ENCODE measurements around the gene JAK3. TPM values are rescaled to one million over a fixed set of nuclear protein-coding genes. Genes with fewer than 3 reads are reported as not detected.

The JAK3 gene
- total and polyA plus RNA-seq, 8 donors = 0.89 to 50.2 (median 2.9) TPM

GRCh38 chr19:17840019-17840418 lies 7.8 kb downstream of the JAK3 start:
- Histone ChIP-seq H3K36me3 (peaks cover 0 to 65% (median 31%) of the 10 kb centered on the region in 4 donors), H3K27ac (no peak overlapping the region), H3K27me3 (peaks cover 0 to 55% (median 0%) of the 10 kb centered on the region in 3 donors), H3K4me1 (peaks cover 13 to 27% (median 20%) of the 10 kb centered on the region in 4 donors), H3K9me3 (no peaks in the 10 kb centered on the region), H3K4me3 (no peak overlapping the region)
- intact Hi-C loops (cut with DNase I; ENCODE audit: low total_unique reads) = no loop called here
- TF ChIP-seq POLR2A (IDR thresholded peaks at IDR 0.05) (no peak), EP300 (IDR thresholded peaks at IDR 0.05) (no peak), POLR2AphosphoS5 (IDR thresholded peaks at IDR 0.05) (no peak), CTCF (IDR thresholded peaks at IDR 0.05) (no peak)
- 78 to 85% (median 81%) methylated on average over 6 of the region's 6 CpGs for WGBS, 5 donors
- no peak for DNase-seq

- intact Hi-C loops (cut with DNase I; ENCODE audit: low total_unique reads) = no loop called here
- no peak for TF ChIP-seq POLR2AphosphoS5 (IDR thresholded peaks at IDR 0.05)
- no peak for TF ChIP-seq POLR2A (IDR thresholded peaks at IDR 0.05)
- no peak for TF ChIP-seq EP300 (IDR thresholded peaks at IDR 0.05)
- TF ChIP-seq CTCF (IDR thresholded peaks at IDR 0.05) = no peak
- H3K4me1 ChIP-seq = peaks cover 13 to 21% (median 18%) of the 10 kb centered on the region in 4 donors
- H3K27ac ChIP-seq = no peak overlapping the region
- H3K27me3 ChIP-seq = peaks cover 0 to 38% (median 0%) of the 10 kb centered on the region in 3 donors
- H3K4me3 ChIP-seq = no peak overlapping the region
- WGBS, 5 donors = 89 to 96% (median 93%) methylated on average over 7 of the region's 7 CpGs
- peaks cover 0 to 75% (median 29%) of the 10 kb centered on the region in 4 donors for H3K36me3 ChIP-seq
- H3K9me3 ChIP-seq = no peaks in the 10 kb centered on the region
- no peak for DNase-seq
These were observed 9.8 kb downstream of the JAK3 start for GRCh38 chr19:17837972-17838371.

GRCh38 chr19:17836530-17836929 lies 11.3 kb downstream of the JAK3 start:
- peaks cover 4 to 9% (median 7%) of the 10 kb centered on the region in 4 donors for H3K4me1 ChIP-seq
- peaks cover 0 to 79% (median 32%) of the 10 kb centered on the region in 4 donors for H3K36me3 ChIP-seq
- intact Hi-C loops (cut with DNase I; ENCODE audit: low total_unique reads) = no loop called here
- no peak overlapping the region for H3K27ac ChIP-seq
- H3K9me3 ChIP-seq = no peaks in the 10 kb centered on the region
- peaks cover 0 to 37% (median 0%) of the 10 kb centered on the region in 3 donors for H3K27me3 ChIP-seq
- H3K4me3 ChIP-seq = no peak overlapping the region
- WGBS, 5 donors = 53 to 76% (median 60%) methylated on average over 4 of the region's 4 CpGs
- DNase-seq = no peak
- no peak for TF ChIP-seq EP300 (IDR thresholded peaks at IDR 0.05)
- no peak for TF ChIP-seq POLR2AphosphoS5 (IDR thresholded peaks at IDR 0.05)
- no peak for TF ChIP-seq CTCF (IDR thresholded peaks at IDR 0.05)
- TF ChIP-seq POLR2A (IDR thresholded peaks at IDR 0.05) = no peak

GRCh38 chr19:17835182-17836006 lies 12.4 kb downstream of the JAK3 start:
- no peak for DNase-seq
- Histone ChIP-seq H3K27me3 (peaks cover 0 to 37% (median 0%) of the 10 kb centered on the region in 3 donors), H3K9me3 (no peaks in the 10 kb centered on the region), H3K4me3 (no peak overlapping the region), H3K36me3 (peaks cover 0 to 81% (median 31%) of the 10 kb centered on the region in 4 donors), H3K27ac (no peak overlapping the region), H3K4me1 (peaks cover 0 to 14% (median 13%) of the 10 kb centered on the region in 4 donors)
- 68 to 75% (median 72%) methylated on average over 8 of the region's 8 CpGs for WGBS, 5 donors
- intact Hi-C loops (cut with DNase I; ENCODE audit: low total_unique reads) = no loop called here
- TF ChIP-seq POLR2A (IDR thresholded peaks at IDR 0.05) = no peak
- no peak for TF ChIP-seq POLR2AphosphoS5 (IDR thresholded peaks at IDR 0.05)
- TF ChIP-seq CTCF (IDR thresholded peaks at IDR 0.05) = no peak
- no peak for TF ChIP-seq EP300 (IDR thresholded peaks at IDR 0.05)
